Measurements from ENCODE around the gene C14orf180. TPM values are rescaled to one million over a fixed set of nuclear protein-coding genes. Genes with fewer than 3 reads are reported as not detected.

The C14orf180 gene
- total RNA-seq, 1 donor, result not detected

- no peak overlapping the region for H3K4me3 ChIP-seq (ENCODE audit: low read depth, low read length)
- no peak for TF ChIP-seq CTCF (IDR thresholded peaks at IDR 0.05; ENCODE audit: insufficient read depth, low read length)
- DNase-seq (ENCODE audit: low read depth), result peak; percentile 2
Measured at GRCh38 chr14:104601786-104602185, 22.2 kb downstream of the C14orf180 start.

- H3K4me3 ChIP-seq (ENCODE audit: low read depth, low read length), result no peak overlapping the region
- DNase-seq (ENCODE audit: low read depth), result no peak
- no peak for TF ChIP-seq CTCF (IDR thresholded peaks at IDR 0.05; ENCODE audit: insufficient read depth, low read length)
Measured at GRCh38 chr14:104602315-104602932, 22.9 kb downstream of the C14orf180 start.

DNA sequence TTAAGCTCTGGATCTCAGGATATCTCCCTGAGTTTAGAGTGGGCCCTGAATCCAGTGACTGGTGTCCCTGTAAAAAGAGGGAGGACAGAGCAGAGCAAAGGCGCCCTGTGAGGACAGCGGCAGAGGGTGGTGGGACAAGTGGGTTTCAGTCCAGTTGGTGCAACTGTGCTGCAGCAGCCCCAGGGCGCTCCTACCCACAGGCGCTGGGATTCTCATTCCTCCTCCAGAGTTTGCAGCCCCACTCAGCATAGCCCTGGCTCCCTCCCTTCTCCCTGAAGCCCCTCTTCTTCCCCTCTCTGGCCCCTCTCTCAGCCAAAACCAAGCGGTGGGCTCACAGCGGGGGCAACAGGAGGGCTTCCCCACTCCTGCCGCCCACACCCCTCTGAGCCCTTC lies 23.4 kb downstream of the C14orf180 start:
- no peak for DNase-seq (ENCODE audit: low read depth)
- no peak overlapping the region for H3K4me3 ChIP-seq (ENCODE audit: low read depth, low read length)
- TF ChIP-seq CTCF (IDR thresholded peaks at IDR 0.05; ENCODE audit: insufficient read depth, low read length), result no peak

DNA sequence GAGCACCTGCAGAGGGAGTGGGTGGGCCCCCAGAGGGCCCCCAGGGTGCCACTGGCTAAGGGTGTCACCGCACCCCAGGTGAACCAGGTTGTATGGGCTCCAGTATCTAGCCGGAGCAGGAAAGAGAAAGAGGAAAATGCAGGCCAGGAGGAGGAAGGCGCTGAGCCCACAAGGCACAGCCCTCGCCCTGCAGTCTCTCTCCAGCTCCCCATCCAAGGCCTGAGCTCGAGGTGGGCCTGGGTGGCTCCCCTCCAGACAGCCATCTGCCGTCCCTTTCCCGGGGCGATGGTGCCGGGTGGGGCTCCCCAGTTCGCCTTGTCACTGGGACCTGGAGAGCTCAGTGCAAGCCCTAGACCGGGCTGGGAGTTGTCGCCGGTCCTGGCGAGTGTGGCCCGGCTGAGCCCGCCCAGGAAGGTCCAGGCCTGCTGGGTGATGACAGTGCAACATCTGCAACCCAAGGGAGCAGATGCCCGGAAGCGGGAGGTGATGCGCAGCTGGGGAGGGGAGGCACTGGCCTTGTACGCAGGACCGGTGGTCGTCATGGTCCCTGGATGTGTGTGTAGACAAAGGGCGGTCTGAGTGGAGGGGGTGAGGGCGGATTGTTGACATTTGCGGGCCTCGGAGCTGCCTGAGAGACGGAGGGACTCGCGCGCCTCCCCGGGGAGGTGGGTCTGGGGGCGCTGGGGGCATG lies 24.3 kb downstream of the C14orf180 start:
- H3K4me3 ChIP-seq (ENCODE audit: low read depth, low read length), result no peak overlapping the region

GRCh38 chr14:104604458-104605449 lies 25.2 kb downstream of the C14orf180 start, which contains the start of gene TMEM179:
Gene TMEM179 (minus strand): TSS chr14:104604772. CDS start chr14:104604741, 31 bp downstream.
- peak within 1 kb of the TSS; percentile 28 for H3K4me3 ChIP-seq (ENCODE audit: low read depth, low read length)
- TF ChIP-seq CTCF (IDR thresholded peaks at IDR 0.05; ENCODE audit: insufficient read depth, low read length), result no peak
- DNase-seq (ENCODE audit: low read depth), result no peak

More for the DNA sequence above, 24.3 kb downstream of the C14orf180 start:
- no peak for TF ChIP-seq CTCF (IDR thresholded peaks at IDR 0.05; ENCODE audit: insufficient read depth, low read length)
- DNase-seq (ENCODE audit: low read depth), result no peak

DNA sequence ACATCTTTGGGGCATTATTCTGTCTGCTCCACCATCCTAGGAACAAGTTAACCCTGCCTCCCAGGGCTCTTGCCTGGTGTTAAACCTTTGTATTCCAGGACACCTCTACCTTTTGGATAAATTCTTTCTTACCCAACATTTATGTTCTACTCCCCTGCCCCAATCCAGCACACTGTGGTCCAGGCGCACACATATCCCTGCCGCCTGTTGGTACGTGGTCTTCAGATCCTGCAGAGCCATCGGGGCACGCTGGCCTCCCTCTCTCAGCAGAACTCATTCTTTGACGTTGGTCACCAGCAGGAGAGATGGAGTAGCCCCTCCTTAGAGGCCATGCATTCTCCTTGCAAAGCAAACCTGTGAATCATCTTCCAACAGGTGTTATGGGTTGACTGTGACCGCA lies 30.1 kb downstream of the C14orf180 start:
- no peak for DNase-seq (ENCODE audit: low read depth)
- TF ChIP-seq CTCF (IDR thresholded peaks at IDR 0.05; ENCODE audit: insufficient read depth, low read length), result no peak
- H3K4me3 ChIP-seq (ENCODE audit: low read depth, low read length), result no peak overlapping the region
